ENCODE measurements around the gene ADCY9. TPM values are rescaled to one million over a fixed set of nuclear protein-coding genes. Genes with fewer than 3 reads are reported as not detected.

The ADCY9 gene
- total RNA-seq, 1 donor from 2014 or later, result 26.9 TPM

- TF ChIP-seq CTCF (IDR thresholded peaks at IDR 0.05), result no peak
- Mint-ChIP-seq H3K36me3 (ENCODE audit: unreplicated experiment) (no peaks in the 10 kb centered on the region), H3K27me3 (ENCODE audit: unreplicated experiment) (peaks cover 6% of the 10 kb centered on the region), H3K27ac (ENCODE audit: unreplicated experiment) (no peak overlapping the region), H3K4me3 (ENCODE audit: unreplicated experiment) (no peak overlapping the region), H3K9me3 (ENCODE audit: unreplicated experiment) (no peaks in the 10 kb centered on the region), H3K4me1 (ENCODE audit: unreplicated experiment) (peaks cover 10% of the 10 kb centered on the region)
- no peak for DNase-seq (ENCODE audit: extremely low spot score, unreplicated experiment)
These were observed 20.1 kb upstream of the ADCY9 start for GRCh38 chr16:4136229-4136813.

- no peak for TF ChIP-seq CTCF (IDR thresholded peaks at IDR 0.05)
- no peaks in the 10 kb centered on the region for H3K36me3 Mint-ChIP-seq (ENCODE audit: unreplicated experiment)
- peaks cover 7% of the 10 kb centered on the region for H3K27me3 Mint-ChIP-seq (ENCODE audit: unreplicated experiment)
- H3K9me3 Mint-ChIP-seq (ENCODE audit: unreplicated experiment), result no peaks in the 10 kb centered on the region
- no peak overlapping the region for H3K27ac Mint-ChIP-seq (ENCODE audit: unreplicated experiment)
- H3K4me3 Mint-ChIP-seq (ENCODE audit: unreplicated experiment), result no peak overlapping the region
- no peak for DNase-seq (ENCODE audit: extremely low spot score, unreplicated experiment)
- peaks cover 5% of the 10 kb centered on the region for H3K4me1 Mint-ChIP-seq (ENCODE audit: unreplicated experiment)
These were observed 19.3 kb upstream of the ADCY9 start for GRCh38 chr16:4135537-4135936.

GRCh38 chr16:4133897-4134372 lies 17.7 kb upstream of the ADCY9 start:
- Mint-ChIP-seq H3K4me3 (ENCODE audit: unreplicated experiment) (no peak overlapping the region), H3K36me3 (ENCODE audit: unreplicated experiment) (no peaks in the 10 kb centered on the region), H3K27ac (ENCODE audit: unreplicated experiment) (no peak overlapping the region), H3K9me3 (ENCODE audit: unreplicated experiment) (no peaks in the 10 kb centered on the region), H3K27me3 (ENCODE audit: unreplicated experiment) (peaks cover 15% of the 10 kb centered on the region), H3K4me1 (ENCODE audit: unreplicated experiment) (no peaks in the 10 kb centered on the region)
- DNase-seq (ENCODE audit: extremely low spot score, unreplicated experiment), result no peak
- TF ChIP-seq CTCF (IDR thresholded peaks at IDR 0.05), result no peak

- Mint-ChIP-seq H3K9me3 (ENCODE audit: unreplicated experiment) (no peaks in the 10 kb centered on the region), H3K4me1 (ENCODE audit: unreplicated experiment) (no peaks in the 10 kb centered on the region), H3K4me3 (ENCODE audit: unreplicated experiment) (no peak overlapping the region), H3K27ac (ENCODE audit: unreplicated experiment) (no peak overlapping the region), H3K27me3 (ENCODE audit: unreplicated experiment) (peaks cover 15% of the 10 kb centered on the region), H3K36me3 (ENCODE audit: unreplicated experiment) (no peaks in the 10 kb centered on the region)
- no peak for TF ChIP-seq CTCF (IDR thresholded peaks at IDR 0.05)
- DNase-seq (ENCODE audit: extremely low spot score, unreplicated experiment), result no peak
These were observed 15.4 kb upstream of the ADCY9 start for GRCh38 chr16:4131621-4132020.

- Mint-ChIP-seq H3K27ac (ENCODE audit: unreplicated experiment) (no peak overlapping the region), H3K27me3 (ENCODE audit: unreplicated experiment) (peaks cover 4% of the 10 kb centered on the region), H3K4me1 (ENCODE audit: unreplicated experiment) (peaks cover 14% of the 10 kb centered on the region), H3K36me3 (ENCODE audit: unreplicated experiment) (no peaks in the 10 kb centered on the region), H3K4me3 (ENCODE audit: unreplicated experiment) (no peak overlapping the region), H3K9me3 (ENCODE audit: unreplicated experiment) (no peaks in the 10 kb centered on the region)
- DNase-seq (ENCODE audit: extremely low spot score, unreplicated experiment), result no peak
- TF ChIP-seq CTCF (IDR thresholded peaks at IDR 0.05), result no peak
These were observed 8.5 kb upstream of the ADCY9 start for GRCh38 chr16:4124535-4125294.
